ENCODE data around the gene CFDP1.

CFDP1 gene

DNA sequence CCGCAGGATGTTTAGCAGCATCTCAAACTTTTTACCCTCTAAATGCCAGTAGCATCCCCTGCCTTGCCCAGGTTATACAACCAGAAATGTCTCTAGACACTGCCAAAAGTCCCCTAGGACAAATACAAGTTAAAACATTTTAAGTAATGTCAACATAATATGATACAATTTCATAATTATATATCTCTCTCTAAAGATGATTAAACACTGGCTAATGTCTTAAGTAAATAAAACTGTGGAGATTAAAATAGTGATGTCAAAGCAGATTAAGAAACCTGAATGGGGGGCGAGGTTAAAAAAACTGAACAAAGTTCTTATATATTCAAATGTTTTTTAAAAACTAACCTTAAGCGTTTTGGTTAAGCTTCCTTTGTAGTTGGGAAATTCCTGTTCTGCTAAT, 62.1 kb downstream of the CFDP1 start:
- no peak for DNase-seq

DNA sequence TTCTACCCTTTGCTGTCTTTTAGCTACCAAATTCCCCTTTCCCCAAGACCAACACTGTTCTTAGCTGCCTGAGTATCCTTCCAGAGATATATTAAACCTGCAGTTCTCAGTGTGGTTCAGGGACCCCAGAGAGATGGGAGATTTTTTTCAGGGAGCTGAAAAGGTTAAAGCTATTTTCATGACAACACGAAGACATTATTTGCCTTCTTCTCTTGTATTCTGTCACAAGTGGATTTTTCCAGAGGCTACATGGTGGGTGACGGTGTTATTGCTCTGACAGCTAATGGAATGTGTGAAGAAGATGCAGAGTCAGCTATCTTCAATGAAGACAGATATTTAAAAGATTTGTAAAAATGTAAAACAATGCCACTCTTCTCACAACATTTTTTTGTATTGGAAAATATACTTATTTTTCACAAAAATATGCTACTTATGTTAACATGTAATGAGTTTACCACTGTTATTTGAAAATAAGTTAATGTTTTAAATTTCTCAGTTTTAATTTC, 69.0 kb downstream of the CFDP1 start:
- DNase-seq: no peak

DNA sequence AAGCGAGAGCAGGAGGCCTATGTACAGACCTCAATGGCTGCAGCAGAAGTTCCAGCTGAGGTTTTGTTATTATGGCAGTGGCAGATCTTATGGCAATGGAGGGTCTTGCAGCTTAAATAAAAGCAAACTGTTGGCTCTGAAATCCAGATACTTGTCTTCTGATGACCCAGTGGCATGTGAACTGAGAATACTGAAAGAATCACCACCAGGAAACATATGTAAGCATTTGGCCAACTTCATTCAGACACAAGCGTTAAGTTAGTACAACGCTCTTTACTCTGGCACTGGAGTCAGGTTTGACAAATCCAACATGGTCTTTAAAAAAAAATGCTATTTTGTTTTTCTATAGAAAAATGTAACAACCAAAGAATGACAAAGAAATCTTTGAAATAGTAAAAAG, 70.5 kb downstream of the CFDP1 start:
- DNase-seq: no peak

GRCh38 chr16:75361936-75362335, 71.4 kb downstream of the CFDP1 start:
- DNase-seq: no peak

DNA sequence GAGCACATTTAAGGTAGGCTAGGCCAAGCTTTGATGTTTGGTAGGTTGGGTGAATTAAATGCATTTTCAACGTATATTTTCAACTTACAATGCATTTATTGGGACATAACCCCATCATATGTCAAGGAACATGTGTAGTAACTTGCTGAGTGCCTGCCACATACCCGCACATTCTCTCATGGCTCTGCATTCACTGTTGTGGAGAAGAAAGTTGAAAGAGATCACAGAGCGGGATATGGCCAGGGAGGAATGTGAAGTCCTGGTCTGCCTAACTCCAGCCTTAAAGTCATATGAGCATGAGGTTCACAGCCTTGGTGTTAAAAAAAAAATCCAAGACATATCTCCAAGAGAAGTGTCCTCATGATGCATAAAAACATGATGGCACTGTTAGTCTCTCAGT, 79.1 kb downstream of the CFDP1 start:
- no peak for DNase-seq

DNA sequence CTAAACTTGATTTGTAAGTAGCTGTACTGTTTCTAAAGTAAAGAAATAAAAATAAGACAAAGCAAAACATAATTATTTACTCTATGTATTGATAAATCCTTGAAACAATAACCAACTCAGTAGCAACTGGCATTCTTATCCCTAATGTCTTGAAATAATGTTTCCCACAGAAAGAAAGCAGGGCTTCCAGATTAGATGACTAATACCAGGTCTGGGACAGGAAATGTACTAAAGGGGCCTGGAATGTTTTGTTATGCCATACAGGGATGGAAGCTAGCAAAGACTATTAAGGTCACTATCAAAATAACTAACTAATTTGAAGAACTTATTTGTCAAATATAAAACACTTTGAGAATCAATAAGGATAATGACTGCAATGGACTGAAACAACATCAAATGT, 82.1 kb downstream of the CFDP1 start:
- DNase-seq: no peak

GRCh38 chr16:75345711-75346110, 87.6 kb downstream of the CFDP1 start:
- no peak for DNase-seq

- no peak for DNase-seq
These were observed 89.4 kb downstream of the CFDP1 start for GRCh38 chr16:75343941-75344340.

- no peak for DNase-seq
These were observed 90.0 kb downstream of the CFDP1 start for GRCh38 chr16:75343286-75343685.

DNA sequence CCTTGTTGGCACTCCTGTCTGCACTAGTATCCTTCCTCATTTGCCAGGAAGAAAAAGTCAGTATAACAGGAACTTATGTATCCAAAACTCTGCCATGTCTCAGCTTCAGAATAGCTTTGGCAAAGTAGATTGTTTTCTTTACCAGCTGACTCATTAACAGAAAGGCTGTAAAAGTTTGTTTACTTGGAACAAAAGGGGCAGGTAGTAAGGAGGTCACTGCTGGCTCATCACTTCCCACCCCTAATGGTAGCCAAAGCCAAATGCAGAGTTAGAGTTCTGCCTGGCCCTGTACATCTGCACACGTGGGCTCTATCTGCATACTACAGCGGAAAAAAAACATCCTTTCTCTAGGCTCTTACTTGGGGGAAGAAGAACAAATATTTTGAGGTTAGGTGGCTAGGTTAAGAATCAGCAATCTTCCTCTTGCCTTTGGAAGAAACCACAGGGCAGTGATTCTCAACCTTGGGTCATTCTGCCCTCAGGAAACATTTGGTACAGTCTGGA, 90.9 kb downstream of the CFDP1 start:
- DNase-seq: no peak

- DNase-seq: no peak
These were observed 91.6 kb downstream of the CFDP1 start for GRCh38 chr16:75341564-75342307.

GRCh38 chr16:75340741-75341491, 92.4 kb downstream of the CFDP1 start:
- DNase-seq: no peak

DNA sequence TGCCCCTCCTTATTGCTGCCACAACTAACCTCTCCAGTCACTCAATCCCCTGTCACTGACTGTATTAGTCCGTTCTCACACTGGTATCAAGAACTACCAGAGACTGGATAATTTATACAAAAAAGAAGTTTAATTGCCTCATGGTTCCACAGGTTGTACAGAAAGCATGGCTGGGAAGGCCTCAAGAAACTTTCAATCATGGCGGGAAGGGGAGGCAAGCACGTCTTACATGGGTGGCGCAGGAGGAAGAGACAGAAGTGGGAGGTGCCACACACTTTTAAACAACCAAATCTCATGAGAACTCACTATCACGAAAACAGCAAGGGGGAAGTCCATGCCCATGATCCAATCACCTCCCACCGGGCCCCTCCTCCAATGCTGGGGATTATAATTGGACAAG, 95.9 kb downstream of the CFDP1 start:
- no peak for DNase-seq

GRCh38 chr16:75336521-75336920, 96.8 kb downstream of the CFDP1 start:
- no peak for DNase-seq

- DNase-seq: no peak
These were observed 99.6 kb downstream of the CFDP1 start for GRCh38 chr16:75333721-75334163.

DNA sequence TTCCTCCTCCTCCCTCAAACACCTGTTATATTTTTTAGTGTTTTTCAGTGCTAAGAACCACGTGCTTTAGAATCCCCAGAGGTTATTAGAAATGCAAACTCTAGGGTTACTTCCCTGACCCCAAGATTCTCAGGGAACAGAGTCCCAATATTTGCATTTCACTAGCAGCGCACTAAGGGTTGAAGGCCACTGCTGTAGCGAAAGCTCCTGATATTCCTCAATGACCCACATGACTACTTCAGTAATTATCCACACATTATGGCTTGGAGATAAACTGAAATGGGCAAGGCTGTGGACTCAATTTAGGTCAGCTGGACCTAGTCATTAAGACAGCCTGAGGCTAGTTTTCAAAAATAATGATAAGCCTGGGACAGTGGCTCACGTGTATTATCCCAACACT, 103.4 kb downstream of the CFDP1 start:
- no peak for DNase-seq

GRCh38 chr16:75326333-75326732, 107.0 kb downstream of the CFDP1 start:
- DNase-seq: no peak

DNA sequence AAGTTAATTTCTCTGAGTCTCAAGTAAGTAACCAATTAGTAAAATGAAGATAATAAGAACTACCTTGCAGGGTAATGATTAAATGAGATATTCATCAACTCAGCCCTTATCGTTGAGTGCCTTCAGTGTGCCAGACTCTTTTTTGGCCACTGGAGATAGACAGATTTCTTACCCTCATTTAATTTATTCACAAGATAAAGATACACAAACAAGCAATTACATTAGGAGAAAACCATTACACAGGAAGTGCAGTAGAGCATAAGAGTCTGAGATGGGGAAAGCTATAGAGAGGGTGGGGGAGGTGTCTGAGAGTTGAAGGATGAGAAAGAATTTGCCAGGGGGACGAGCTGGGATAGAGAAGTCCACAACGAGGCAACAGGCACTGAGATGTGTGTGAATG, 109.4 kb downstream of the CFDP1 start:
- DNase-seq: no peak

GRCh38 chr16:75323198-75323597, 110.1 kb downstream of the CFDP1 start:
- DNase-seq: no peak

DNA sequence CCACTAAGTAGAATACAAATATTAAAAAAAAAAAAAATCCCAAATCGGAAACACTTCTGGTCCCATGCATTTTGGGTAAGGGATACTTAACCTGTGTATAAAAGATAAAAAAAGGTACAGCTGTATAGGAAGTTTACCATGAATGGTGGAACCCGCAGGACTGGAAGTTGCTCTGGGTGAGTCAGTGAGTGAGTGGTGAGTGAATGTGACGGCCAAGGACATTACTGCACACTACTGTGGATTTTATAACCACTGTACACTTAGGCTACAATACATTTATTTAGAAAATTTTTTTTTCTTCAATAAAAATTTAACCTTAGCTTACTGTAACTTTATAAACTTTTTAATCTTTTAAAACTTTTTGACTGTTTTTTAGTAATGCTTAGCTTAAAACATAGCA, 110.6 kb downstream of the CFDP1 start:
- no peak for DNase-seq

DNA sequence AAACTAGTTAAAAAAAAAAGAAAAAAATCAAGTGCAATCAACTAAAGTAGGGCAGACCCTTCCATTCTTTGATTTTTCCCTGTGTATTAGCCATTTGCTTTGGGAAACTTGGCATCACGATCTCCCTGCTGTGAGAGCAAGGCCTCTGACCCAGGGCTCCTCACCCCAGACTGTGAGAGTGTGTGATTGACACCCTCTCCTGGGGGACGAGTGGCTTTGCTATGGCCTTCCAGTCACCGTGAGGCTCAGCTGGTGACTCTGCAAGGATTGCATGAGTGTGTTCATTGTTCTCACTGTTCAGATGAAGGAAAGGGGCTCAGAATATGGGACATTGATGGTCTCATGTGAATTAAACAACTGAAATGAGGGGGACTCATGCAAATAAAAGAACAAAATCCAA, 112.9 kb downstream of the CFDP1 start:
- DNase-seq: no peak

- DNase-seq: peak in 1 of 2 experiments; percentile 6
These were observed 113.5 kb downstream of the CFDP1 start for GRCh38 chr16:75319513-75320411.

- DNase-seq: no peak
These were observed 114.6 kb downstream of the CFDP1 start for GRCh38 chr16:75318737-75319136.
